ENCODE data around the gene IFNA16.
"Not testable (repeated sequence)": the region's sequence is repeated elsewhere in the genome, so short reads cannot be mapped to it uniquely, and the experiment has no call there.

Gene IFNA16

DNA sequence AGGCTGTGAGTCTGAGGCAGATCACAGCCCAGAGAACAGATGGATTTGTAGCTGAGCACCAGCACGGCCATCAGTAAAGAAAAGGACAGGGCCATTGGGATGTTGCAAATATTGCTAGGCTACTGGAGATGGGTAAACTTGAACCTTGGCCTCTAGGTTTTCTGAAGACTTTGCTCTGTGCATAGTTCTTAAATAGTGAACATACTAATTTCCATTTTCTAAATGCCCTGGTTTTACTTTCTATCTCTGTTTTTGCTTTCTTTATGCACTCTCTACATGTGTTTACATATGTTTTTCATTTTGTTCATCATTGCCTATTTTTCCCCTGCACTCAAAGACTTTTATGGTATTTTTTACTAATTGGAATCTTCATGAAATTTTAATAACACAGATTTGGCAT, at the start of gene IFNA16:
Gene IFNA16 (minus strand): TSS at position 101 of the 400 bp plus-strand sequence. CDS start 6 bp downstream, at position 95.
- H3K4me3 ChIP-seq (ENCODE audit: control insufficient read depth, low read depth, low read length); DNase-seq (ENCODE audit: low read depth): not testable (repeated sequence)

DNA sequence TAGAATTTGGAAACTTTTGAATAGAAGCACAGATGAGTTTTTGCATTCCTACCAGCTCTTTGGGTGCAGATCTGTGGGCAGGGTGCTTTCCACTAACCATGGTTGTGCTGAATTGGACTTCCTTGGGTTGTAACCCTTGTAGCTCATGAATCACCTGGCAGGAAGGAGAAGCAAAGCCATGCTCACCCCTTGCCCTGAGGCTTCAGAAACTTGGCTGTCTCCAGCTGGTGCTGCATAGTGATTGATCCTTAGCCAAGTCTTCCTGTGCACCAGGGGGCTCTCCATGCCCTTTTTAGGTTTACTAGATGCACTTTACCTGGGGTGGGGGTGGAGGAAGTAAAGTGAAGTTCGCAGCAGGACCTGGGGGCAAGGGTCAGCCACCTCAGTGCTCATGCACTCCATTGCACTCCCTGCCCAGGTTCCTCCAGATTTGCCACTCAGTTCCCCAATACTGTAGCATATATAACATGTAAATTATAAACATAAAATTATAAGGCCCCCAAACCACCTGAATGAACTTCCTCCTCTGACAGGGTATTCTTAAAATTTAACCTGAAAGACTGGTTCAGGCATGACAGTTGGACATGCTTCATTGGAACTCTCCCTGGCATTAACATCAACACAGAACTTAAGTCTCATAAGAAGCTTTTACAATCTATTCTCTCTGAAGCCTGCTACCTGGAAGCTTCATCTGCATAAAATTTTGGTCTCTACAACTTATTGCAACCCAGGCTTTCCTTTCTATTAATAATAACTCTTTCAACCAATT, 48.5 kb upstream of the IFNA16 start:
- TF ChIP-seq, protein P1, sequence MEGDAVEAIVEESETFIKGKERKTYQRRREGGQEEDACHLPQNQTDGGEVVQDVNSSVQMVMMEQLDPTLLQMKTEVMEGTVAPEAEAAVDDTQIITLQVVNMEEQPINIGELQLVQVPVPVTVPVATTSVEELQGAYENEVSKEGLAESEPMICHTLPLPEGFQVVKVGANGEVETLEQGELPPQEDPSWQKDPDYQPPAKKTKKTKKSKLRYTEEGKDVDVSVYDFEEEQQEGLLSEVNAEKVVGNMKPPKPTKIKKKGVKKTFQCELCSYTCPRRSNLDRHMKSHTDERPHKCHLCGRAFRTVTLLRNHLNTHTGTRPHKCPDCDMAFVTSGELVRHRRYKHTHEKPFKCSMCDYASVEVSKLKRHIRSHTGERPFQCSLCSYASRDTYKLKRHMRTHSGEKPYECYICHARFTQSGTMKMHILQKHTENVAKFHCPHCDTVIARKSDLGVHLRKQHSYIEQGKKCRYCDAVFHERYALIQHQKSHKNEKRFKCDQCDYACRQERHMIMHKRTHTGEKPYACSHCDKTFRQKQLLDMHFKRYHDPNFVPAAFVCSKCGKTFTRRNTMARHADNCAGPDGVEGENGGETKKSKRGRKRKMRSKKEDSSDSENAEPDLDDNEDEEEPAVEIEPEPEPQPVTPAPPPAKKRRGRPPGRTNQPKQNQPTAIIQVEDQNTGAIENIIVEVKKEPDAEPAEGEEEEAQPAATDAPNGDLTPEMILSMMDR (conservative IDR thresholded peaks at IDR 0.05; ENCODE audit: control insufficient read depth, insufficient read depth, low read depth, low read length), result no peak
- no peak overlapping the region for H3K4me3 ChIP-seq (ENCODE audit: control insufficient read depth, low read depth, low read length)
- no peak for DNase-seq (ENCODE audit: low read depth)

DNA sequence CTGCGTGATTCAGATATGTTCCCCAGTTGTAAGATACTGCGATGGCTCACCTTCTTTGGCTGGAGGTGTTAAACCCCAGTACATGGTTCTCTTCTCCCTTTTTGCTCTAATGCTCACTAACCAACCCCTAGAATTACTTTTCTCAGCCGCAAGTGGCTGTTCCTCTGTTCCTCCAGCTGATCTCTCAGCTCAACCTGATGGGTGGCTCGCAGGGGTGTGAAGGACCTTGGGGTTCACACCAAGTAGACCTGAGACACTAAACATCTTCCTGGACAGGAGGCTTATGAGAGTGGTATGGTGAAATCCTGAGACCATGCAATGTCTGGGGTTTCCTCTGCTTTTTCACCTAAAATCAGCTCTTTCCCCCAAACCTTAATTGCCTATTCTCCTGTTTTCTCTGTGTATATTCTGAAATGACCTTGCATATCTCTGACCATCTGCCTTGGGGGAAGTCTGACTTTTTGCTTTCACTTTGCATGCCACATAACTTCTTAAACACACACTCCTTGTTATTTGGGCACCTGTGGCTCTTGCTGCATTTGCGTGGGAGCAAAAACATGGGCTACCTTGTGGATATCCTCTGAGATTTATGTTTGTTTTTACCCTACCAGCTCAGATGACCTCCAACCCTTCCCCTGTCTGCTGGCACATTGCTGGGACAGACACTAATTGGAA, 38.6 kb upstream of the IFNA16 start:
- TF ChIP-seq, protein P1 (conservative IDR thresholded peaks at IDR 0.05; ENCODE audit: control insufficient read depth, insufficient read depth, low read depth, low read length), result no peak
- no peak for DNase-seq (ENCODE audit: low read depth)
- H3K4me3 ChIP-seq (ENCODE audit: control insufficient read depth, low read depth, low read length), result no peak overlapping the region

DNA sequence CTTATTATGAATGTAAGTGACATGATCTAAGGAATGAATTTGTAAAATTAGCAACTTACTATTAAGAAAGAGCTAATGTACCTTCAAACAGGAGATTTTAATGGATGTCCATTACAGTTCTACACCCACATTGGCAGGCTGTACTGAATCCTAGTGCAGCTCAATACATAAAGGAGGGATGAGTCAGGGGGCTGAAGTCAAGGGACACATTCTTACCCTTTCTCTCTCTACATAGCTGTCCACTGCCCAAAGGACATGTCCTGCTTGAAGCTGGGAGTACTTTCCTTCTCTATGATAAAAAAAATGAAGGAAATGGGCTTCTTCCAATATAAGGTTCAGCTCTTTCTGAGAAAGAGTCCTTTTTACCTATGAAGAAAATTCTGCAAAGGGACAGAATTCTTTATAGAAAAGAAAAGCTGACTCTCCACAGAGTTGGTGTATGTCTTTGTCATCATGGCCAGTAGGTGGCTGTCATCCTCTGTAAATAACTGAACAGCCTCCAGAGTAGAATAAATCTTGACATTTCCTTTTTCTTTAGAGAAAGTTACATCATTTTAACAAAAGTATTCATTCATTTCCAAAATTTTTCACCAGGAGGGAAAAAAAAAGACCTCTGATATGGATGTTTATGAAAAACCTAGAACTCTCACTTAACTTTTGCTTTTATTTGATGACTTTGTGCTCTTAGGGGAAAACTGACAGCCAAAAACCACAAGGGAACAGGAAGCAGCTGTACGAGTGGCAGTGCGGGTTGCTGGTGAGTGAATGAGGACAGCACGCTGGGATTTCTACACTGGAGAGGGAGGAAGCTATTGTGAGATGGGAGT, 35.8 kb upstream of the IFNA16 start:
- H3K4me3 ChIP-seq (ENCODE audit: control insufficient read depth, low read depth, low read length), result no peak overlapping the region
- peak; percentile 26 for DNase-seq (ENCODE audit: low read depth)
- TF ChIP-seq, protein P1 (conservative IDR thresholded peaks at IDR 0.05; ENCODE audit: control insufficient read depth, insufficient read depth, low read depth, low read length), result peak; percentile 41

DNA sequence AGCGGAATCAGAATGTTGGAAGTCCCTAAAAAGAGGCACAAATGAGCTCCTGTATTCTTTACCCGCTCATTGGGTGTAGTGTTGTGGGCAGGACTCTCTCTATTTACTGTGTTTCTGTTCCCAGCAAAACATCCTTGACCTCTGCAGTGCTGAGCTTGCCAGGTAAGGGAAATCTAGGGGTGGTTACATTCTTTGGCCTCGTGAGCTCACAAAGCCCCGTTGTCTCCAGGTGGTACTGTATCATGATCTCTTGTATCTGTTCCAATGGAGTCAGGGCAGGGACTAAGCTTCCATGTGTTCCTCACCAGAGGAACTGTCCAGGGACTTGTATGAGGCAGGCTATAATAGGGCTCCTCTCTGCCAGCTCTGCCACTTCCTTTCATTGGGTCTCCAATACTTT, 34.5 kb upstream of the IFNA16 start:
- H3K4me3 ChIP-seq (ENCODE audit: control insufficient read depth, low read depth, low read length), result no peak overlapping the region
- TF ChIP-seq, protein P1 (conservative IDR thresholded peaks at IDR 0.05; ENCODE audit: control insufficient read depth, insufficient read depth, low read depth, low read length), result no peak
- DNase-seq (ENCODE audit: low read depth), result no peak

DNA sequence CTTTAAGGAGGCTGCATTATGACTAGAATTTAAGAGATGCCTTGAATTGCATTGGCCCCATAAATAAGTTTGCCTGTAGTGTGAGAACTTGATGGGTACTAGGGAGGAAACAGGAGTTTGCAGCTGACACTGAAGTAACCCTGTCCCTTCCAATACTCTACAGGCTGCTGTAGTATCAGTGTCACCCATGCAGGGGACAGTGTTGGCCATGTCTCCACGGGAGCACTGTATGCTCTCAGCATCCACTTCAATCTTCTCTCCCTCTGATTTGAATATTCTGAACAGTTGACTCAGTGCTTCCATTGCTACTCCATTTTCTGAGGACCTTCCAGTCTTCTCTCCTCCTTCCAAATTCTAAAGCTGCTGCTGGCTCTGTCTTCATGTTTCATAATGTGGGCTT, 34.1 kb upstream of the IFNA16 start:
- no peak for DNase-seq (ENCODE audit: low read depth)
- TF ChIP-seq, protein P1 (conservative IDR thresholded peaks at IDR 0.05; ENCODE audit: control insufficient read depth, insufficient read depth, low read depth, low read length), result no peak

More for the DNA sequence above, 34.1 kb upstream of the IFNA16 start:
- no peak overlapping the region for H3K4me3 ChIP-seq (ENCODE audit: control insufficient read depth, low read depth, low read length)
